Uterus (tissue), 4 donors: ENCODE data around the gene C12orf76. TPM values are rescaled to one million over a fixed set of nuclear protein-coding genes. Genes with fewer than 3 reads are reported as not detected.
"Not testable (repeated sequence)": the region's sequence is repeated elsewhere in the genome, so short reads cannot be mapped to it uniquely, and the experiment has no call there.

Experiments
- DNase-seq, 2 donors: peaks; one replicate each; pipeline ENCODE4 v3.0.0-alpha.2; 2019 to 2020
- H3K27ac ChIP-seq, 2 donors: fragments of 200-600 bp; sonication (generic); 1 replicate in 1 of 2; 2 replicates in 1 of 2; pipeline ENCODE4 v1.5.1; 2016 to 2018
- H3K27me3 ChIP-seq, 2 donors: fragments of 200-600 bp; sonication (generic); one replicate each; pipeline ENCODE4 v1.5.1; 2018 to 2019; ENCODE audit warnings: control low read depth in 1 of 2
- H3K36me3 ChIP-seq, 2 donors: fragments of 200-600 bp; sonication (generic); one replicate each; pipeline ENCODE4 v1.5.1; 2019; ENCODE audit warnings: control low read depth in 1 of 2
- H3K4me1 ChIP-seq, 2 donors: fragments of 200-600 bp; sonication (generic); one replicate each; pipeline ENCODE4 v1.5.1; 2018 to 2019; ENCODE audit warnings: control low read depth in 1 of 2
- H3K4me3 ChIP-seq, 2 donors: fragments of 200-600 bp; sonication (generic); 1 replicate in 1 of 2; 2 replicates in 1 of 2; pipeline ENCODE4 v1.5.1; 2018 to 2019; ENCODE audit warnings: mild to moderate bottlenecking in 1 of 2
- H3K9me3 ChIP-seq, 2 donors: fragments of 200-600 bp; sonication (generic); one replicate each; pipeline ENCODE4 v1.5.1; 2019; ENCODE audit warnings: control low read depth in 1 of 2
- POLR2A ChIP-seq, 2 donors: fragments of 450-650 bp; IDR thresholded peaks; one replicate each; pipeline ENCODE4 v1.6.1; 2016; ENCODE audit warnings: antibody characterized with exemption in 2 of 2, mild to moderate bottlenecking in 1 of 2, moderate library complexity in 1 of 2
- intact Hi-C: fragments of 100-400 bp; cut with DNase I; formaldehyde crosslinking; loops from one replicate; pipeline ENCODE4 v1.15.1; 2023; ENCODE audit warnings: low total_unique reads
- total RNA-seq, 4 donors: library from RNA; depleted of rRNA in 3 of 4; stranded (reverse); fragments of >200 nt in 3 of 4; gene quantifications; one replicate each; pipeline versions ENCODE4 v1.1.0 to v1.2.4, GENCODE V29; 2014 to 2023
- TF ChIP-seq, protein P1 (sequence below), 4 experiments: fragments of 200-600 bp in 2 of 4; fragments of 450-650 bp in 2 of 4; sonication (generic) in 2 of 4; IDR thresholded peaks; one replicate each; pipeline ENCODE4 v1.5.1; 2016 to 2019; ENCODE audit warnings: antibody characterized with exemption in 4 of 4, mild to moderate bottlenecking in 2 of 4, moderate library complexity in 1 of 4
- donor health status: DM: yes; HTN: yes; CAD: no.

C12orf76 gene
- total RNA-seq, 4 donors from 2014 or later: 18.2 to 35.5 (median 28.4) TPM

DNA sequence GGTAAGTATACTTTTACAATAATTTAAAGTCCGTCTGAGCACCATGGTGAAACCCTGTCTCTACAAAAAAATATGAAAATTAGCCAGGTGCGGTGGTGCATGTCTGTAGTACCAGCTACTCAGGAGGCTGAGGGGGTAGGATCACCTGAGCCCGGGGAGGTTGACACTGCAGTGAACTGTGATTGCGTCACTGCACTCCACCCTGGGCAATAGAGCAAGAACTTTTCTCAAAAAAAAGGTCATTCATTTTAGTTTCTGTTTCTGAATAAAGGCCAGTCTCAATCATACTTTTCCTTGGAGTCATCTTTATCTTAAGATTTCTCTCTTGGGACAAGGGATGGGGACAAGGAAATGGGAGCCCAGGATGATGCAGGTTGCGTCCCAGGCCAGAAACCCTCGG is 36.2 kb downstream of the C12orf76 start:
- no peak overlapping the region for H3K27ac ChIP-seq
- no peaks in the 10 kb centered on the region for H3K36me3 ChIP-seq
- DNase-seq: no peak
- H3K4me3 ChIP-seq: no peak overlapping the region
- H3K9me3 ChIP-seq: no peaks in the 10 kb centered on the region
- no peaks in the 10 kb centered on the region for H3K27me3 ChIP-seq
- intact Hi-C loops: no loop called here
- H3K4me1 ChIP-seq: no peaks in the 10 kb centered on the region
- TF ChIP-seq, protein P1, sequence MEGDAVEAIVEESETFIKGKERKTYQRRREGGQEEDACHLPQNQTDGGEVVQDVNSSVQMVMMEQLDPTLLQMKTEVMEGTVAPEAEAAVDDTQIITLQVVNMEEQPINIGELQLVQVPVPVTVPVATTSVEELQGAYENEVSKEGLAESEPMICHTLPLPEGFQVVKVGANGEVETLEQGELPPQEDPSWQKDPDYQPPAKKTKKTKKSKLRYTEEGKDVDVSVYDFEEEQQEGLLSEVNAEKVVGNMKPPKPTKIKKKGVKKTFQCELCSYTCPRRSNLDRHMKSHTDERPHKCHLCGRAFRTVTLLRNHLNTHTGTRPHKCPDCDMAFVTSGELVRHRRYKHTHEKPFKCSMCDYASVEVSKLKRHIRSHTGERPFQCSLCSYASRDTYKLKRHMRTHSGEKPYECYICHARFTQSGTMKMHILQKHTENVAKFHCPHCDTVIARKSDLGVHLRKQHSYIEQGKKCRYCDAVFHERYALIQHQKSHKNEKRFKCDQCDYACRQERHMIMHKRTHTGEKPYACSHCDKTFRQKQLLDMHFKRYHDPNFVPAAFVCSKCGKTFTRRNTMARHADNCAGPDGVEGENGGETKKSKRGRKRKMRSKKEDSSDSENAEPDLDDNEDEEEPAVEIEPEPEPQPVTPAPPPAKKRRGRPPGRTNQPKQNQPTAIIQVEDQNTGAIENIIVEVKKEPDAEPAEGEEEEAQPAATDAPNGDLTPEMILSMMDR (IDR thresholded peaks at IDR 0.05): no peak
- no peak for TF ChIP-seq POLR2A (IDR thresholded peaks at IDR 0.05)

DNA sequence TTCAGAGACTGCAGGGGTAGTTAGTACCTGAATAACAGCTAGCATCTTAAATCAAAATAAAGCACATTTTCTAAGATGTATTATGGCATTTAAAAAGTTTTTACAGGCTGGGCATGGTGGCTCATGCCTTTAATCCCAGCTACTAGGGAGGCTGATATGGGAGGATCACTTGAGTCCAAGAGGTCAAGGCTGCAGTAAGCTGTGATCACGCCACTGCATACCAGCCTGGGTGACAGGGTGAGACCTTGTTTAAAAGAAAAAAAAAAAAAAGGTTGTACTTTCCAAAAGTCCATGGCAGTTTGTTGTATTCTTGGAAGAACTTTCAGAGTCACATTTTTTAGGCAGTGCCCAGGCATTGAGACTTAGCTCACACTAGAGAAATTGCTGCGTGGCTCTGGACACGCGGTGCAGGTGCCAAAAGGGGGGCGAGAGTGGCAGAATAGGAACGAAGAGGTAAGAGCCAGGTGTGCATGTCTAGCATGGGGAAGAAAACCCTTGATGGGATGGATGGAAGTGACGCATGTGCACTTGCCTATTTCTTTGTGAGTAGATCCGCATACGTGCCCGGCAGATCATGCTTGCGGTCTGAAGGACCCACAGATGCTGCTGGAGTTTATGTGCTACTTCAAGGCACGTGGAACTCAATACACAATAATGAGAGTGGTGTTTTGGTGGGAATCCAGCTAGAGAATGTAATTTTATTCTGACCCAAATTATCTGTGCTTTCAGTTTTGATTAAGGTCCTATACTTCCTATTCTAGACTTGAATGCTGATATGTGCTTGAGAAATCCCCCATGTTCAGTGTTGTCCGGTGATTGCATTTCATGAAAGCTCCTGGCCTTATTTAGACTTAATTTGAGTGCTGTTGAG is 37.2 kb downstream of the C12orf76 start:
- no peaks in the 10 kb centered on the region for H3K4me1 ChIP-seq
- no peak overlapping the region for H3K27ac ChIP-seq
- intact Hi-C loops: no loop called here
- H3K36me3 ChIP-seq: no peaks in the 10 kb centered on the region
- no peak overlapping the region for H3K4me3 ChIP-seq
- no peak for TF ChIP-seq POLR2A (IDR thresholded peaks at IDR 0.05)
- TF ChIP-seq, protein P1 (IDR thresholded peaks at IDR 0.05): no peak
- DNase-seq: no peak
- no peaks in the 10 kb centered on the region for H3K27me3 ChIP-seq
- H3K9me3 ChIP-seq: no peaks in the 10 kb centered on the region

DNA sequence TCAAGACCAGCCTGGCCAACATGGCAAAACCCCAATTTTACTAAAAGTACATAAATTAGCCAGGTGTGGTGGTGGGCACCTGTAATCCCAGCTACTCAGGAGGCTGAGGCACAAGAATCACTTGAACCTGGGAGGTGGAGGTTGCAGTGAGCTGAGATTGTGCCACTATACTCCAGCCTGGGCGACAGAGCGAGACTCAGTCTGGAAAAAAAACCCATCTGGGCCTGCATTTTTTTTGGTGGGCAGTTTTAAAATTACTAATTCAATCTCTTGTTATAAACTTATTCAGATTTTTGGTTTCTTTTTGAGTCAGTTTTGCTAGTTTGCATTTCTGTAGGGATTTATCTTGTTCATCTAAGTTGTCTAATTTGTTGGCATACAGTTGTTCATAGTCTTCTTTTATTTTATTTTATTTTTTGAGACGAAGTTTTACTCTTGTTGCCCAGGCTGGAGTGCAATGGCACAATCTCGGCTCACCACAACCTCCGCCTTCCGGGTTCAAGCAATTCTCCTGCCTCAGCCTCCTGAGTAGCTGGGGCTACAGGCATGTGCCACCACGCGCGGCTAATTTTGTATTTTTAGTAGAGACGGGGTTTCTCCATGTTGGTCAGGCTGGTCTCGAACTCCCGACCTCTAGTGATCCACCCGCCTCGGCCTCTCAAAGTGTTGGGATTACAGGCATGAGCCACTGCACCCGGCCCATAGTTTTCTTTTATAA is 39.5 kb downstream of the C12orf76 start:
- intact Hi-C loops, H3K27ac ChIP-seq, H3K36me3 ChIP-seq, H3K4me3 ChIP-seq, H3K9me3 ChIP-seq, DNase-seq, H3K4me1 ChIP-seq, H3K27me3 ChIP-seq: not testable (repeated sequence)

DNA sequence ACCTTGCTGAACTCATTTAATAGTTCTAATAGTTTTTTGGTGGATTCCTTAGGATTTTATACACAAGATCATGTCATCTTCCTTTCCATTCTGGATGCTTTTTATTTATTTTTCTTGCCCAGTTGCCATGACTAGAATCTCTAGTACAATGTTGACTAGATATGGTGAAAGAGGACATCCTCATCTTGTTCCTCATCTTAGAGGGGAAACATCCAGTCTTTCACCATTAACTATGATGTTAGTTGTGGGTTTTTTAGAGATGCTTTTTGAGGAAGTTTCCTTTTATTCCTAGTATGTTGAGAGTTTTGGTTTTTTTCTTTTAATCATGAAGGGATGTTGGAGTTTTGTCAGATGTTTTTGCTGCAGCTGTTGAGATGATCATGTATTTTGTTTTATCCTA is 40.4 kb downstream of the C12orf76 start:
- H3K4me3 ChIP-seq: no peak overlapping the region
- H3K27me3 ChIP-seq: no peaks in the 10 kb centered on the region
- intact Hi-C loops: no loop called here
- no peaks in the 10 kb centered on the region for H3K4me1 ChIP-seq
- no peak overlapping the region for H3K27ac ChIP-seq
- no peaks in the 10 kb centered on the region for H3K36me3 ChIP-seq
- H3K9me3 ChIP-seq: no peaks in the 10 kb centered on the region
- DNase-seq: no peak
- TF ChIP-seq, protein P1 (IDR thresholded peaks at IDR 0.05): no peak
- TF ChIP-seq POLR2A (IDR thresholded peaks at IDR 0.05): no peak

DNA sequence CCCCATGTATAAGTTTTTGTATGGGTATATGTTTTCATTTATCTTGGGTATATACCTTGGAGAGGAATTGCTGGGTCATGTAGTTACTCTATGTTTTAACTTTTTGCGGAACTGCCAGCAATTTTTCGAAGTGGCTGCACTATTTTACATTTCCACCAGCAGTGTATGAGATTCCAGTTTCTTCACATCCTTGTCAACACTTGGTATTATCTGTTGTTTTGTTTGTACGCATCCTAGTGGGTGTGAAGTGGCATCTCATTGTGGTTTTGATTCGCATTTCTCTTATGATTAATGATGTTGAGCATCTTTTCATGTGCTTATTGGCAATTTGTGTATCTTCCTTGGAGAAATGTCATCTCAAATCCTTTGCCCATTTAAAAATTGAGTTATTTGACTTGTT is 42.2 kb downstream of the C12orf76 start:
- DNase-seq: no peak
- Histone ChIP-seq H3K4me3 (no peak overlapping the region), H3K9me3 (no peaks in the 10 kb centered on the region), H3K27ac (no peak overlapping the region), H3K36me3 (no peaks in the 10 kb centered on the region), H3K27me3 (no peaks in the 10 kb centered on the region), H3K4me1 (no peaks in the 10 kb centered on the region)
- no peak for TF ChIP-seq POLR2A (IDR thresholded peaks at IDR 0.05)
- TF ChIP-seq, protein P1 (IDR thresholded peaks at IDR 0.05): no peak
- intact Hi-C loops: no loop called here
